Endothelial cell of umbilical vein (primary cell): ENCODE data around the gene STK32C. TPM values are rescaled to one million over a fixed set of nuclear protein-coding genes. Genes with fewer than 3 reads are reported as not detected.

Experiments used
- BruUV-seq: library from RNA; stranded (reverse); fragments of 400-500 nt; replicated peaks from 2 replicates; lab custom pipeline; 2021; lab: Mats Ljungman, UMichigan
- CTCF ChIA-PET: fragments of 300-600, 350-600 bp; sonication (Branson Sonifier 250); formaldehyde crosslinking; loops from one replicate; lab custom pipeline; 2021; ENCODE audit warnings: antibody characterized with exemption, inconsistent platforms; lab: Charles Lee
- POLR2A ChIA-PET: fragments of 300-600, 350-600 bp; sonication (Branson Sonifier 250); formaldehyde crosslinking; loops from one replicate; lab custom pipeline; 2021; ENCODE audit warnings: antibody characterized with exemption, inconsistent platforms; lab: Charles Lee
- DNase-seq: peaks from one replicate; pipeline ENCODE4 v3.0.0-alpha.2; 2011; ENCODE audit warnings: low read depth, low spot score
- FAIRE-seq: peaks from 2 replicates; lab custom pipeline; 2011; peaks lifted over from hg19 to GRCh38; lab: Jason Lieb, UNC
- H2AFZ ChIP-seq: 2 replicates; pipeline ENCODE4 v1.6.0; 2012; ENCODE audit warnings: low read depth, low read length, control low read depth, inconsistent platforms
- H3K27ac ChIP-seq: 2 replicates; pipeline ENCODE4 v1.5.1; 2011; ENCODE audit warnings: low read depth, mild to moderate bottlenecking, control low read depth, low read length, moderate library complexity; ENCODE audit not compliant: insufficient read depth
- H3K27me3 ChIP-seq, 2 experiments: 2 replicates each; pipeline versions ENCODE4 v1.6.0 to v1.6.1; 2011; ENCODE audit warnings: low read length in 2 of 2, mixed read lengths in 1 of 2; ENCODE audit not compliant: control insufficient read depth in 2 of 2, insufficient read depth in 2 of 2
- H3K36me3 ChIP-seq, 2 experiments: 2 replicates in 1 of 2; 3 replicates in 1 of 2; pipeline ENCODE4 v1.5.1; 2011; ENCODE audit warnings: low read length in 2 of 2, mild to moderate bottlenecking in 1 of 2, moderate library complexity in 1 of 2; ENCODE audit not compliant: control insufficient read depth in 2 of 2, insufficient read depth in 2 of 2; ENCODE audit errors: extremely low read depth in 1 of 2
- H3K4me1 ChIP-seq: 3 replicates; pipeline ENCODE4 v1.5.1; 2011; ENCODE audit warnings: mild to moderate bottlenecking, low read length; ENCODE audit not compliant: control insufficient read depth, insufficient read depth; ENCODE audit errors: extremely low read depth
- H3K4me2 ChIP-seq: 2 replicates; pipeline ENCODE4 v1.6.1; 2011; ENCODE audit warnings: low read length, control low read depth, mixed read lengths; ENCODE audit not compliant: insufficient read depth
- H3K4me3 ChIP-seq, 3 experiments: fragments of 200-600 bp in 1 of 3; sonication (generic), shearing (Covaris generic) in 1 of 3; replicated peaks in 1 of 3; 2 replicates each; pipeline ENCODE4 v1.5.1; 2011 to 2016; ENCODE audit warnings: control low read depth in 3 of 3, low read length in 3 of 3, mild to moderate bottlenecking in 2 of 3, inconsistent platforms in 1 of 3, low read depth in 1 of 3, moderate library complexity in 1 of 3; ENCODE audit not compliant: insufficient read depth in 1 of 3
- H3K79me2 ChIP-seq: 2 replicates; pipeline ENCODE4 v1.6.0; 2012; ENCODE audit warnings: low read length, inconsistent platforms; ENCODE audit not compliant: control insufficient read depth, insufficient read depth
- H3K9ac ChIP-seq: replicated peaks from 2 replicates; pipeline ENCODE3; 2011; ENCODE audit warnings: low read length, control low read depth; ENCODE audit not compliant: insufficient read depth; ENCODE audit errors: extremely low read depth
- H3K9me1 ChIP-seq: replicated peaks from 3 replicates; pipeline ENCODE4 v1.6.0; 2011; ENCODE audit warnings: mild to moderate bottlenecking, low read length; ENCODE audit not compliant: control insufficient read depth, insufficient read depth; ENCODE audit errors: extremely low read depth
- H3K9me3 ChIP-seq: replicated peaks from 2 replicates; pipeline ENCODE4 v1.5.1; 2012; ENCODE audit warnings: low read length, inconsistent platforms; ENCODE audit not compliant: control insufficient read depth, insufficient read depth
- H4K20me1 ChIP-seq: replicated peaks from 2 replicates; pipeline ENCODE3; 2011; ENCODE audit warnings: mild to moderate bottlenecking, low read length; ENCODE audit not compliant: control insufficient read depth, insufficient read depth; ENCODE audit errors: extremely low read depth
- CTCF ChIP-seq, 2 donors: IDR thresholded peaks; 1 replicate in 1 of 2; 2 replicates in 1 of 2; pipeline ENCODE4 v1.5.1; 2011; ENCODE audit warnings: low read length in 2 of 2, mild to moderate bottlenecking in 2 of 2, moderate library complexity in 2 of 2, control low read depth in 1 of 2, inconsistent platforms in 1 of 2, low read depth in 1 of 2; ENCODE audit not compliant: insufficient read depth in 1 of 2; ENCODE audit errors: extremely low read depth in 1 of 2
- EZH2 ChIP-seq: IDR thresholded peaks from 2 replicates; pipeline ENCODE4 v1.6.1; 2012; ENCODE audit warnings: borderline replicate concordance, low read depth, mild to moderate bottlenecking, moderate library complexity, low read length, inconsistent platforms; ENCODE audit not compliant: severe bottlenecking
- FOS ChIP-seq: IDR thresholded peaks from 2 replicates; pipeline ENCODE4 v1.6.1; 2011; ENCODE audit warnings: mild to moderate bottlenecking, low read length, moderate library complexity, borderline replicate concordance; ENCODE audit not compliant: insufficient read depth
- GATA2 ChIP-seq: IDR thresholded peaks from 2 replicates; pipeline ENCODE4 v1.7.0; 2011; ENCODE audit warnings: low read depth, mild to moderate bottlenecking, moderate library complexity, mixed read lengths, low read length; ENCODE audit not compliant: insufficient read length, insufficient read depth
- JUN ChIP-seq: IDR thresholded peaks from 2 replicates; pipeline ENCODE4 v1.6.1; 2011; ENCODE audit warnings: borderline replicate concordance, low read depth; ENCODE audit not compliant: insufficient read length, insufficient read depth
- MAX ChIP-seq: IDR thresholded peaks from 2 replicates; pipeline ENCODE4 v1.6.1; 2011; ENCODE audit not compliant: insufficient read depth, insufficient read length
- MYC ChIP-seq: IDR thresholded peaks from one replicate; pipeline ENCODE4 v1.6.1; 2011; ENCODE audit warnings: mild to moderate bottlenecking, low read depth, low read length
- POLR2A ChIP-seq: IDR thresholded peaks from 2 replicates; pipeline ENCODE4 v1.6.1; 2012; ENCODE audit warnings: low read depth, mild to moderate bottlenecking, control low read depth, low read length
- POLR2AphosphoS5 ChIP-seq: IDR thresholded peaks from 2 replicates; pipeline ENCODE4 v1.6.1; 2012; ENCODE audit warnings: low read depth, mild to moderate bottlenecking, control low read depth, low read length, moderate library complexity; ENCODE audit not compliant: insufficient read depth
- dilution Hi-C: fragments of 300-500 bp; cut with MboI; formaldehyde crosslinking; loops from one replicate; pipeline ENCODE4 v1.15.0; 2019; ENCODE audit warnings: low sequenced_read_pairs; ENCODE audit not compliant: extremely low pct_ligation_motif_present
- intact Hi-C: fragments of 100-400 bp; cut with micrococcal nuclease; formaldehyde crosslinking; loops from one replicate; pipeline ENCODE4 v1.10.0; 2022
- polyA plus RNA-seq, 4 experiments: library from polyadenylated mRNA; depleted of rRNA in 3 of 4; stranded (reverse) in 3 of 4; unstranded in 1 of 4; fragments of >200 nt; gene quantifications; 2 replicates each; pipeline versions ENCODE4 v1.2.1 to v1.2.3, GENCODE V29; 2011 to 2012; ENCODE audit warnings: missing spikeins in 1 of 4
- total RNA-seq: library from RNA; stranded (reverse); gene quantifications from 2 replicates; pipeline ENCODE4 v1.2.3, GENCODE V29; 2021

STK32C gene
- total and polyA plus RNA-seq, 2 donors (not counting 3 experiments of a cell fraction or from before 2014, with no cell fraction given): 5.4 to 14.1 TPM

DNA sequence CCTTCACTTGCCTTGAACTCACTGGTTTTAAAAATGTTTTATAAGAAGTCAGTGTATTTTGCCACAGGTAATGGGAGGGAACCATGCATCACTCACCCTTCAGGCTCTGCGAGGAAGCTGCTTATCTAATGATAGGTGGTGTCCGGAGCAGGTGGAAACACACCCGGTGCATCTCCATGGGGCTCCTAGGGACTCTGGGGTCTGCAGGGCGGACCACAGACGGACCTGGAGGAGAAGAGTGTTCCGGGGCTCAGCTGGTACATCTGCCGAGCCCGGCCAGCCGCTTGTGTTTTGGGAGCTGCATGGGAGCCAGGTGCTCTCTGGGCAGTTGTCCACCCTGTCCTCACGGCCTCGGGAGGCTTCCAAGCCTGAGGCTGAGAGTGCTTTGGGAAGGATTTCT lies 31.5 kb upstream of the STK32C start:
- no peak overlapping the region for H3K27ac ChIP-seq
- H3K4me1 ChIP-seq: peaks cover 12% of the 10 kb centered on the region
- no peak for DNase-seq
- BruUV-seq: no TSS peak
- no peak overlapping the region for H3K4me2 ChIP-seq
- H3K9me1 ChIP-seq: no peaks in the 10 kb centered on the region
- H3K9ac ChIP-seq: no peak overlapping the region
- TF ChIP-seq MAX (no peak), FOS (no peak), CTCF (IDR thresholded peaks at IDR 0.05; ENCODE audit: extremely low read depth in 1 of 2, insufficient read depth in 1 of 2, low read depth in 1 of 2, low read length in 2 of 2) (no peak), MYC (no peak), POLR2A (no peak), GATA2 (no peak), JUN (no peak), EZH2 (no peak), POLR2AphosphoS5 (no peak)
- dilution Hi-C loops: no loop called here
- H3K27me3 ChIP-seq: no peaks in the 10 kb centered on the region
- no peak overlapping the region for H2AFZ ChIP-seq
- H3K79me2 ChIP-seq: no peaks in the 10 kb centered on the region
- peaks cover 0 to 3% of the 10 kb centered on the region in 2 experiments for H3K36me3 ChIP-seq
- FAIRE-seq: no peak
- H3K4me3 ChIP-seq: no peak overlapping the region
- CTCF ChIA-PET: no interaction called here
- H4K20me1 ChIP-seq: no peaks in the 10 kb centered on the region
- no peaks in the 10 kb centered on the region for H3K9me3 ChIP-seq
- intact Hi-C loops: no loop called here
- POLR2A ChIA-PET: no interaction called here
